Lower leg skin (tissue), 3 donors: ENCODE measurements around the gene DMD.

Experiments
- POLR2A ChIP-seq, 2 donors: fragments of 450-650 bp; IDR thresholded peaks; one replicate each; pipeline ENCODE4 v1.6.1; 2016 to 2017; ENCODE audit warnings: antibody characterized with exemption in 2 of 2, mild to moderate bottlenecking in 1 of 2, moderate library complexity in 1 of 2
- TF ChIP-seq, protein P1 (sequence below), 3 donors: fragments of 450-650 bp; IDR thresholded peaks; one replicate each; pipeline ENCODE4 v1.5.1; 2016; ENCODE audit warnings: antibody characterized with exemption in 3 of 3, mild to moderate bottlenecking in 3 of 3, moderate library complexity in 2 of 3

GRCh38 chrX:31139961-31140360, 2071.4 kb downstream of the DMD start:
- TF ChIP-seq, protein P1, sequence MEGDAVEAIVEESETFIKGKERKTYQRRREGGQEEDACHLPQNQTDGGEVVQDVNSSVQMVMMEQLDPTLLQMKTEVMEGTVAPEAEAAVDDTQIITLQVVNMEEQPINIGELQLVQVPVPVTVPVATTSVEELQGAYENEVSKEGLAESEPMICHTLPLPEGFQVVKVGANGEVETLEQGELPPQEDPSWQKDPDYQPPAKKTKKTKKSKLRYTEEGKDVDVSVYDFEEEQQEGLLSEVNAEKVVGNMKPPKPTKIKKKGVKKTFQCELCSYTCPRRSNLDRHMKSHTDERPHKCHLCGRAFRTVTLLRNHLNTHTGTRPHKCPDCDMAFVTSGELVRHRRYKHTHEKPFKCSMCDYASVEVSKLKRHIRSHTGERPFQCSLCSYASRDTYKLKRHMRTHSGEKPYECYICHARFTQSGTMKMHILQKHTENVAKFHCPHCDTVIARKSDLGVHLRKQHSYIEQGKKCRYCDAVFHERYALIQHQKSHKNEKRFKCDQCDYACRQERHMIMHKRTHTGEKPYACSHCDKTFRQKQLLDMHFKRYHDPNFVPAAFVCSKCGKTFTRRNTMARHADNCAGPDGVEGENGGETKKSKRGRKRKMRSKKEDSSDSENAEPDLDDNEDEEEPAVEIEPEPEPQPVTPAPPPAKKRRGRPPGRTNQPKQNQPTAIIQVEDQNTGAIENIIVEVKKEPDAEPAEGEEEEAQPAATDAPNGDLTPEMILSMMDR (IDR thresholded peaks at IDR 0.05): no peak
- no peak for TF ChIP-seq POLR2A (IDR thresholded peaks at IDR 0.05)
